WERI-Rb-1 (cell line): ENCODE data around the gene IQSEC1.

Experiments used
- DNase-seq: peaks from one replicate; pipeline ENCODE4 v3.0.0-alpha.2; 2020
- H3K27ac ChIP-seq: fragments of 250-450 bp; sonication (Bioruptor Pico); 2 replicates; pipeline ENCODE4 v1.5.1; 2020; ENCODE audit warnings: mild to moderate bottlenecking, moderate library complexity
- H3K27me3 ChIP-seq: fragments of 250-450 bp; sonication (Bioruptor Pico); 2 replicates; pipeline ENCODE4 v1.5.1; 2021; ENCODE audit warnings: mild to moderate bottlenecking, low read depth, moderate library complexity; ENCODE audit not compliant: insufficient read depth, severe bottlenecking
- H3K36me3 ChIP-seq: fragments of 250-450 bp; sonication (Bioruptor Pico); 2 replicates; pipeline ENCODE4 v1.5.1; 2020; ENCODE audit warnings: mild to moderate bottlenecking, moderate library complexity
- H3K4me3 ChIP-seq: 2 replicates; pipeline ENCODE4 v1.5.1; 2011; ENCODE audit warnings: low read depth, mild to moderate bottlenecking, control low read depth, low read length
- H3K9me3 ChIP-seq: fragments of 250-450 bp; sonication (Bioruptor Pico); 2 replicates; pipeline ENCODE4 v1.5.1; 2021; ENCODE audit warnings: mild to moderate bottlenecking, moderate library complexity; ENCODE audit not compliant: severe bottlenecking
- TF ChIP-seq, protein P1 (sequence below): IDR thresholded peaks from 2 replicates; pipeline ENCODE4 v1.5.1; 2011; ENCODE audit warnings: low read depth, mild to moderate bottlenecking, control low read depth, inconsistent platforms, low read length

The IQSEC1 gene

DNA sequence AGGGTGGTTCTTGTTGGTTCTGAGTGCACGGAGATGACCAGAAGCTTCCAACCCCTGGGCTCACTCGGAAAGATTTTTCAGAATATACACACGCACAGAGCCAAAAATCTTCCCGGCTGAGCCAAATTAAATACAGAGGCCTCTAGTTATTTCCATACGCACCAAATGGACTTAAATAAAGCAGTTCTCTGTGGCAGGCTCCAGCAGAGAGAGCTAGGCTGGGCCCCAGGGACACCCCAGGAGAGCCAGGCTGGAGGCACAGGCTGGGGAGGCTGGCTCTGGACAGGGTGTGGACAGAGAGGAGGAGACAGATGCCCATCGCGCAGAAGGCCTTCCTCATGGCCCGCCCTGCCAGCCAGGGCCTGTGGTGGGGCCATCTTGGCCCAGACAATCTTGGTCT lies 115.9 kb downstream of the IQSEC1 start:
- Histone ChIP-seq H3K27ac (no peak overlapping the region; the same call in 1 of the 2 replicates), H3K4me3 (no peak overlapping the region), H3K9me3 (no peaks in the 10 kb centered on the region), H3K36me3 (peaks cover 67% of the 10 kb centered on the region), H3K27me3 (no peaks in the 10 kb centered on the region)
- DNase-seq, result no peak
- TF ChIP-seq, protein P1, sequence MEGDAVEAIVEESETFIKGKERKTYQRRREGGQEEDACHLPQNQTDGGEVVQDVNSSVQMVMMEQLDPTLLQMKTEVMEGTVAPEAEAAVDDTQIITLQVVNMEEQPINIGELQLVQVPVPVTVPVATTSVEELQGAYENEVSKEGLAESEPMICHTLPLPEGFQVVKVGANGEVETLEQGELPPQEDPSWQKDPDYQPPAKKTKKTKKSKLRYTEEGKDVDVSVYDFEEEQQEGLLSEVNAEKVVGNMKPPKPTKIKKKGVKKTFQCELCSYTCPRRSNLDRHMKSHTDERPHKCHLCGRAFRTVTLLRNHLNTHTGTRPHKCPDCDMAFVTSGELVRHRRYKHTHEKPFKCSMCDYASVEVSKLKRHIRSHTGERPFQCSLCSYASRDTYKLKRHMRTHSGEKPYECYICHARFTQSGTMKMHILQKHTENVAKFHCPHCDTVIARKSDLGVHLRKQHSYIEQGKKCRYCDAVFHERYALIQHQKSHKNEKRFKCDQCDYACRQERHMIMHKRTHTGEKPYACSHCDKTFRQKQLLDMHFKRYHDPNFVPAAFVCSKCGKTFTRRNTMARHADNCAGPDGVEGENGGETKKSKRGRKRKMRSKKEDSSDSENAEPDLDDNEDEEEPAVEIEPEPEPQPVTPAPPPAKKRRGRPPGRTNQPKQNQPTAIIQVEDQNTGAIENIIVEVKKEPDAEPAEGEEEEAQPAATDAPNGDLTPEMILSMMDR, result no peak

DNA sequence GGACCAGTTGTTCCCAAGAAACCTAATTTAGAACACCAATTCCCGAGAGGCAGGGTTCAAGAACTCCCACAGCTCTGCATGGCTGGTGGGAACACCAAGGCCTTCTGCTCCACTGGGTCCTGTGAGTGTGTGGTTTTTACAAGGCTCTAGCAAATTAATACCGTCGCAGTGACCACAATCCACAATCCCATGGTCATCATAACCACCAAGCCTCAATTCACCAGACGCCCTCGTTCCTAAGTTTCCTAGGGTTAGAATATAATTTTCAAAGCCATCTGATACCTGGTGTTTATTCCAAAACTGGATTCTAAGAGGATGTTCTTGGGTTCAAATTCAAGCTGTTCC lies 116.9 kb downstream of the IQSEC1 start:
- peaks cover 66% of the 10 kb centered on the region for H3K36me3 ChIP-seq
- H3K9me3 ChIP-seq, result no peaks in the 10 kb centered on the region
- no peak for DNase-seq
- H3K27me3 ChIP-seq, result no peaks in the 10 kb centered on the region
- no peak overlapping the region for H3K4me3 ChIP-seq
- no peak overlapping the region for H3K27ac ChIP-seq
- TF ChIP-seq, protein P1, result no peak

DNA sequence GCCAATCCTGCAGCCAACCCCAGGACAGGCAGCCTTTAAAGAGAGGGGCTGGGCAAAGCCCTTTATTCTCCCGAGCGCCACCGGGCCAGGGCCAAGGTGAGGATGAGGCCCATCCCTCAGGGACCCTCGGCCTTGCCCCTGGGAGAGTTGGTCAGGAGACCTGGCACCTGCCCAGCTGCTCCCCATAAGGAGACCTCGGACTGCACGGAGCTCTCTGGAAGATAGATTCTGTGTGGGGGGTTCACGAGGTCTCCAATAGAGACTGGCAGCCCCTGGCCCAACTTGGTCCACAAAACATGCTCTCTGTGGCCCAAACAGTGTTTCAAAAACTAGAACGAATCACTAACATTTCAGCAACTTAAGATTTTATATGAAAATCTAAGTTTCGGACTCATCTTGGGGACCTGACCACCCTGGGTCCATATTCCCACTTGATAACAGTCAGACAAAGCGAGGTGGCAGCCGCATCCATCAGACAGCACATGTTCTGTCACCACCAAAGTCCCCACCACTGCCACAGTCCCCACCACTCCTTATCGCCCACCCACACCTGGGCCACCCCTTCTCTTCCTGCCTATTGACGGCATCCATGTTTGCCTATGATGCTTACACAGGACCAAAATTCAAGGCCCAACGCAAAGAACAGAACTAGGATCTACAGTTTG lies 117.4 kb downstream of the IQSEC1 start:
- TF ChIP-seq, protein P1, result no peak
- H3K27me3 ChIP-seq, result no peaks in the 10 kb centered on the region
- H3K9me3 ChIP-seq, result no peaks in the 10 kb centered on the region
- no peak overlapping the region for H3K27ac ChIP-seq
- peaks cover 66% of the 10 kb centered on the region for H3K36me3 ChIP-seq
- no peak for DNase-seq
- no peak overlapping the region for H3K4me3 ChIP-seq

DNA sequence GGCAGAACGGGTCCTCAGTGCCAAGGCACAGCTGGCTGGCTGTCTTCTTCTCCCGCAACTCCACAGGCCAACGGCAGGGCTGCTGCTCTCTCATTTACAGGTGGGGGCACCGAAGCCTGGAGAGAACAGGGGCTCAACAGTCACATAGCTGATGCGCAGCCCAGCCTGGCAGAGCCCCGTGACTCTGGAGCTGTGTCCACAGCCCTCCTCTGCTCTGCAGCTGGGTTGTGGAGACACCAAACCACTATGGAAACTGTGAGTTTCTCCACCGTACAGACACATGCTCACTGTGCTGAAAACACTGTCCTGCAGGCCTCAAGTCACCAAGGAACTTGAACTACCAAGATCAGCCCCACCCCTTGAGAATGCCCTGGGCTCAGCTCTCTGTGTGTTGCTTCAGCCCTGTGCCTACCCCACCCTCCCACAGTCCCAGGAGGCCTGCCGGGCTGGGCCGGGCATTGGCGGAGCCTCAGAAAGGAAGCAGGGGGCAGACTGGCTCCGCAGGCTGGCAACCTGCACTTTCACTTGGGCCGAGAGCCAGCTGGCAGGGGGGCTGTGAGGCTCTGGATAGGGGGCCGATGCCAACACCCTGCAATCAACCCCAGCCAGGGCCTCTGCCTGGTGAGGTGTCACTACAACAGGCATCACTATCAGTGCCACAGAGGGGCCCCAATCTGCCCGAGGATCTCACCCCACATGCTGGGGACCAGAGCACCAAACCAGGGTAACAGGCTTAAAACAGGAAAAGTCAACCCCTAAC lies 118.2 kb downstream of the IQSEC1 start:
- Histone ChIP-seq H3K36me3 (peaks cover 58% of the 10 kb centered on the region), H3K4me3 (no peak overlapping the region), H3K27me3 (no peaks in the 10 kb centered on the region), H3K9me3 (no peaks in the 10 kb centered on the region), H3K27ac (no peak overlapping the region)
- DNase-seq, result no peak
- TF ChIP-seq, protein P1, result no peak

DNA sequence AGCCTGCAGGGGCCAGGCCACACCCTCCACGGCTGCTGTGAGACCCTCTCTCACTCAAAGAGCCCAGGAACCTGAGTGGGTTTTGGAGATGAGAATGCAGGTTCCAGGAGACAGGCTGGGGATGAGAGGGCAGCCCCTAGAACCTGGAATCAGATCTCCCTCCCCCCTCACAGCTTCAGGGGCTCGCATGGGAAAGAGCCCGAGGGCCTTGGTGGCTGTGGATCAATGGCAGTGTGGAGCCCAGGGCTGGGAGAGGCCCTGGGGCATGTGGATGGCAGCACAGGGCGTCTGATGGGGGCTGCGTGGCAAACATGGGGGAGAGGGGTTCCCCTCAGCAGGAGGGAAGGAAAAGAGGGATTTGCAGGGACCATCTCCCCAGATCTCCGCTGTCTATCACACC lies 119.0 kb downstream of the IQSEC1 start:
- H3K27me3 ChIP-seq, result no peaks in the 10 kb centered on the region
- DNase-seq, result no peak
- H3K4me3 ChIP-seq, result no peak overlapping the region
- TF ChIP-seq, protein P1, result no peak
- no peaks in the 10 kb centered on the region for H3K9me3 ChIP-seq
- H3K27ac ChIP-seq, result no peak overlapping the region
- H3K36me3 ChIP-seq, result peaks cover 57% of the 10 kb centered on the region
